Measurements from ENCODE around the gene HPS1.

HPS1 gene

GRCh38 chr10:98467506-98468318, 21.0 kb upstream of the HPS1 start:
- Histone ChIP-seq H3K36me3 (ENCODE audit: control insufficient read depth in 1 of 2, insufficient read depth in 2 of 2, low read length in 2 of 2) (no peaks in the 10 kb centered on the region), H4K91ac (ENCODE audit: low read depth, low read length) (no peak overlapping the region), H3K79me1 (ENCODE audit: low read length) (no peaks in the 10 kb centered on the region), H3K4me1 (ENCODE audit: control insufficient read depth in 1 of 2, insufficient read depth in 2 of 2, low read length in 2 of 2) (peaks cover 0 to 5% of the 10 kb centered on the region in 2 experiments), H2AK5ac (ENCODE audit: low read length) (no peak overlapping the region), H2BK12ac (ENCODE audit: low read length) (peak overlapping the region; percentile 28), H3K4me3 (ENCODE audit: low read depth, low read length) (peak overlapping the region; percentile 26), H3K23ac (ENCODE audit: low read length) (no peak overlapping the region), H3K27ac (ENCODE audit: low read depth, low read length) (no peak overlapping the region), H3K27me3 (ENCODE audit: insufficient read depth, low read length) (no peaks in the 10 kb centered on the region), H4K12ac (ENCODE audit: low read depth, low read length) (no peak overlapping the region), H3K79me2 (ENCODE audit: control insufficient read depth, insufficient read depth, low read length, poor library complexity) (no peaks in the 10 kb centered on the region), H2AFZ (ENCODE audit: insufficient read depth, low read length, poor library complexity) (no peak overlapping the region), H3K18ac (ENCODE audit: low read length) (no peak overlapping the region), H3K9ac (ENCODE audit: low read length) (no peak overlapping the region), H2BK120ac (ENCODE audit: insufficient read depth, low read length, poor library complexity) (no peak overlapping the region), H3K4ac (ENCODE audit: low read depth, low read length) (no peak overlapping the region), H2BK5ac (ENCODE audit: low read depth, low read length, poor library complexity) (no peak overlapping the region), H3K14ac (ENCODE audit: low read length) (no peak overlapping the region), H3K4me2 (ENCODE audit: low read length) (peak overlapping the region; percentile 65), H4K8ac (ENCODE audit: low read depth, low read length) (peak overlapping the region; percentile 54), H3K9me3 (ENCODE audit: insufficient read depth, low read depth, low read length) (no peaks in the 10 kb centered on the region)
- DNase-seq, result peak; percentile 71 to 90
- no CpG with 5 or more reads among the region's 44 CpGs for WGBS (ENCODE audit: extremely low coverage, insufficient coverage, insufficient read length)

- no peak overlapping the region for H3K18ac ChIP-seq (ENCODE audit: low read length)
- no peak overlapping the region for H4K8ac ChIP-seq (ENCODE audit: low read depth, low read length)
- no peak overlapping the region for H3K27ac ChIP-seq (ENCODE audit: low read depth, low read length)
- H3K79me1 ChIP-seq (ENCODE audit: low read length), result no peaks in the 10 kb centered on the region
- H2AFZ ChIP-seq (ENCODE audit: insufficient read depth, low read length, poor library complexity), result no peak overlapping the region
- H3K4me2 ChIP-seq (ENCODE audit: low read length), result no peak overlapping the region
- no peak overlapping the region for H2AK5ac ChIP-seq (ENCODE audit: low read length)
- H2BK120ac ChIP-seq (ENCODE audit: insufficient read depth, low read length, poor library complexity), result no peak overlapping the region
- H3K9me3 ChIP-seq (ENCODE audit: insufficient read depth, low read depth, low read length), result no peaks in the 10 kb centered on the region
- H3K36me3 ChIP-seq (ENCODE audit: control insufficient read depth in 1 of 2, insufficient read depth in 2 of 2, low read length in 2 of 2), result no peaks in the 10 kb centered on the region
- H3K23ac ChIP-seq (ENCODE audit: low read length), result no peak overlapping the region
- no peak overlapping the region for H3K14ac ChIP-seq (ENCODE audit: low read length)
- no peak overlapping the region for H2BK12ac ChIP-seq (ENCODE audit: low read length)
- no peak overlapping the region for H4K91ac ChIP-seq (ENCODE audit: low read depth, low read length)
- no peak overlapping the region for H2BK5ac ChIP-seq (ENCODE audit: low read depth, low read length, poor library complexity)
- peaks cover 0 to 5% of the 10 kb centered on the region in 2 experiments for H3K4me1 ChIP-seq (ENCODE audit: control insufficient read depth in 1 of 2, insufficient read depth in 2 of 2, low read length in 2 of 2)
- H4K12ac ChIP-seq (ENCODE audit: low read depth, low read length), result no peak overlapping the region
- WGBS (ENCODE audit: extremely low coverage, insufficient coverage, insufficient read length), result no CpG with 5 or more reads among the region's 15 CpGs
- no peak overlapping the region for H3K4me3 ChIP-seq (ENCODE audit: low read depth, low read length)
- H3K27me3 ChIP-seq (ENCODE audit: insufficient read depth, low read length), result no peaks in the 10 kb centered on the region
- DNase-seq, result no peak
- no peaks in the 10 kb centered on the region for H3K79me2 ChIP-seq (ENCODE audit: control insufficient read depth, insufficient read depth, low read length, poor library complexity)
- H3K9ac ChIP-seq (ENCODE audit: low read length), result no peak overlapping the region
- no peak overlapping the region for H3K4ac ChIP-seq (ENCODE audit: low read depth, low read length)
These were observed 20.2 kb upstream of the HPS1 start for GRCh38 chr10:98466861-98467505.

GRCh38 chr10:98465866-98466265, 19.1 kb upstream of the HPS1 start:
- H3K4ac ChIP-seq (ENCODE audit: low read depth, low read length), result no peak overlapping the region
- no peaks in the 10 kb centered on the region for H3K79me2 ChIP-seq (ENCODE audit: control insufficient read depth, insufficient read depth, low read length, poor library complexity)
- H3K4me2 ChIP-seq (ENCODE audit: low read length), result no peak overlapping the region
- no peaks in the 10 kb centered on the region for H3K9me3 ChIP-seq (ENCODE audit: insufficient read depth, low read depth, low read length)
- H4K12ac ChIP-seq (ENCODE audit: low read depth, low read length), result no peak overlapping the region
- peaks cover 4 to 9% of the 10 kb centered on the region in 2 experiments for H3K4me1 ChIP-seq (ENCODE audit: control insufficient read depth in 1 of 2, insufficient read depth in 2 of 2, low read length in 2 of 2)
- H4K91ac ChIP-seq (ENCODE audit: low read depth, low read length), result no peak overlapping the region
- DNase-seq, result no peak
- no peak overlapping the region for H2AFZ ChIP-seq (ENCODE audit: insufficient read depth, low read length, poor library complexity)
- no peak overlapping the region for H2BK120ac ChIP-seq (ENCODE audit: insufficient read depth, low read length, poor library complexity)
- no peak overlapping the region for H2AK5ac ChIP-seq (ENCODE audit: low read length)
- H3K27me3 ChIP-seq (ENCODE audit: insufficient read depth, low read length), result no peaks in the 10 kb centered on the region
- H3K36me3 ChIP-seq (ENCODE audit: control insufficient read depth in 1 of 2, insufficient read depth in 2 of 2, low read length in 2 of 2), result no peaks in the 10 kb centered on the region
- no peak overlapping the region for H2BK5ac ChIP-seq (ENCODE audit: low read depth, low read length, poor library complexity)
- H3K4me3 ChIP-seq (ENCODE audit: low read depth, low read length), result no peak overlapping the region
- no peak overlapping the region for H4K8ac ChIP-seq (ENCODE audit: low read depth, low read length)
- no peak overlapping the region for H2BK12ac ChIP-seq (ENCODE audit: low read length)
- no peak overlapping the region for H3K27ac ChIP-seq (ENCODE audit: low read depth, low read length)
- no peak overlapping the region for H3K23ac ChIP-seq (ENCODE audit: low read length)
- no peak overlapping the region for H3K18ac ChIP-seq (ENCODE audit: low read length)
- H3K14ac ChIP-seq (ENCODE audit: low read length), result no peak overlapping the region
- WGBS (ENCODE audit: extremely low coverage, insufficient coverage, insufficient read length), result no CpG with 5 or more reads among the region's 3 CpGs
- H3K9ac ChIP-seq (ENCODE audit: low read length), result no peak overlapping the region
- H3K79me1 ChIP-seq (ENCODE audit: low read length), result peaks cover 3% of the 10 kb centered on the region

- no peak overlapping the region for H3K4me3 ChIP-seq (ENCODE audit: low read depth, low read length)
- no peaks in the 10 kb centered on the region for H3K79me2 ChIP-seq (ENCODE audit: control insufficient read depth, insufficient read depth, low read length, poor library complexity)
- H2AFZ ChIP-seq (ENCODE audit: insufficient read depth, low read length, poor library complexity), result no peak overlapping the region
- no peak overlapping the region for H2BK5ac ChIP-seq (ENCODE audit: low read depth, low read length, poor library complexity)
- no peak overlapping the region for H3K9ac ChIP-seq (ENCODE audit: low read length)
- DNase-seq, result no peak
- H3K23ac ChIP-seq (ENCODE audit: low read length), result no peak overlapping the region
- peaks cover 7% of the 10 kb centered on the region in 2 experiments for H3K4me1 ChIP-seq (ENCODE audit: control insufficient read depth in 1 of 2, insufficient read depth in 2 of 2, low read length in 2 of 2)
- no peak overlapping the region for H4K91ac ChIP-seq (ENCODE audit: low read depth, low read length)
- no peaks in the 10 kb centered on the region for H3K9me3 ChIP-seq (ENCODE audit: insufficient read depth, low read depth, low read length)
- no peak overlapping the region for H3K14ac ChIP-seq (ENCODE audit: low read length)
- no peak overlapping the region for H3K27ac ChIP-seq (ENCODE audit: low read depth, low read length)
- peaks cover 3% of the 10 kb centered on the region for H3K79me1 ChIP-seq (ENCODE audit: low read length)
- H2BK120ac ChIP-seq (ENCODE audit: insufficient read depth, low read length, poor library complexity), result no peak overlapping the region
- H4K8ac ChIP-seq (ENCODE audit: low read depth, low read length), result no peak overlapping the region
- no peak overlapping the region for H3K4ac ChIP-seq (ENCODE audit: low read depth, low read length)
- no peak overlapping the region for H3K4me2 ChIP-seq (ENCODE audit: low read length)
- H3K18ac ChIP-seq (ENCODE audit: low read length), result no peak overlapping the region
- H3K27me3 ChIP-seq (ENCODE audit: insufficient read depth, low read length), result no peaks in the 10 kb centered on the region
- H2BK12ac ChIP-seq (ENCODE audit: low read length), result no peak overlapping the region
- H3K36me3 ChIP-seq (ENCODE audit: control insufficient read depth in 1 of 2, insufficient read depth in 2 of 2, low read length in 2 of 2), result no peaks in the 10 kb centered on the region
- no CpG with 5 or more reads among the region's 8 CpGs for WGBS (ENCODE audit: extremely low coverage, insufficient coverage, insufficient read length)
- H2AK5ac ChIP-seq (ENCODE audit: low read length), result no peak overlapping the region
- no peak overlapping the region for H4K12ac ChIP-seq (ENCODE audit: low read depth, low read length)
These were observed 17.4 kb upstream of the HPS1 start for GRCh38 chr10:98463976-98464754.

Measured in trophoblast cell (in vitro differentiated cells and primary cell).